Activated CD8-positive, alpha-beta memory T cell treated with anti-CD3 and anti-CD28 coated beads, Interleukin-2, amount 50 U/mL, for 24 hours (primary cell): ENCODE data around the gene ZNF335.
A peak's percentile ranks its signal among the peaks of the same experiment; 100 is the strongest.

Experiments used
- DNase-seq: peaks from one replicate; pipeline ENCODE4 v3.0.0-alpha.2; 2020; ENCODE audit errors: extremely low read depth

The ZNF335 gene, protein sequence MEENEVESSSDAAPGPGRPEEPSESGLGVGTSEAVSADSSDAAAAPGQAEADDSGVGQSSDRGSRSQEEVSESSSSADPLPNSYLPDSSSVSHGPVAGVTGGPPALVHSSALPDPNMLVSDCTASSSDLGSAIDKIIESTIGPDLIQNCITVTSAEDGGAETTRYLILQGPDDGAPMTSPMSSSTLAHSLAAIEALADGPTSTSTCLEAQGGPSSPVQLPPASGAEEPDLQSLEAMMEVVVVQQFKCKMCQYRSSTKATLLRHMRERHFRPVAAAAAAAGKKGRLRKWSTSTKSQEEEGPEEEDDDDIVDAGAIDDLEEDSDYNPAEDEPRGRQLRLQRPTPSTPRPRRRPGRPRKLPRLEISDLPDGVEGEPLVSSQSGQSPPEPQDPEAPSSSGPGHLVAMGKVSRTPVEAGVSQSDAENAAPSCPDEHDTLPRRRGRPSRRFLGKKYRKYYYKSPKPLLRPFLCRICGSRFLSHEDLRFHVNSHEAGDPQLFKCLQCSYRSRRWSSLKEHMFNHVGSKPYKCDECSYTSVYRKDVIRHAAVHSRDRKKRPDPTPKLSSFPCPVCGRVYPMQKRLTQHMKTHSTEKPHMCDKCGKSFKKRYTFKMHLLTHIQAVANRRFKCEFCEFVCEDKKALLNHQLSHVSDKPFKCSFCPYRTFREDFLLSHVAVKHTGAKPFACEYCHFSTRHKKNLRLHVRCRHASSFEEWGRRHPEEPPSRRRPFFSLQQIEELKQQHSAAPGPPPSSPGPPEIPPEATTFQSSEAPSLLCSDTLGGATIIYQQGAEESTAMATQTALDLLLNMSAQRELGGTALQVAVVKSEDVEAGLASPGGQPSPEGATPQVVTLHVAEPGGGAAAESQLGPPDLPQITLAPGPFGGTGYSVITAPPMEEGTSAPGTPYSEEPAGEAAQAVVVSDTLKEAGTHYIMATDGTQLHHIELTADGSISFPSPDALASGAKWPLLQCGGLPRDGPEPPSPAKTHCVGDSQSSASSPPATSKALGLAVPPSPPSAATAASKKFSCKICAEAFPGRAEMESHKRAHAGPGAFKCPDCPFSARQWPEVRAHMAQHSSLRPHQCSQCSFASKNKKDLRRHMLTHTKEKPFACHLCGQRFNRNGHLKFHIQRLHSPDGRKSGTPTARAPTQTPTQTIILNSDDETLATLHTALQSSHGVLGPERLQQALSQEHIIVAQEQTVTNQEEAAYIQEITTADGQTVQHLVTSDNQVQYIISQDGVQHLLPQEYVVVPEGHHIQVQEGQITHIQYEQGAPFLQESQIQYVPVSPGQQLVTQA (N-terminal part only)

DNA sequence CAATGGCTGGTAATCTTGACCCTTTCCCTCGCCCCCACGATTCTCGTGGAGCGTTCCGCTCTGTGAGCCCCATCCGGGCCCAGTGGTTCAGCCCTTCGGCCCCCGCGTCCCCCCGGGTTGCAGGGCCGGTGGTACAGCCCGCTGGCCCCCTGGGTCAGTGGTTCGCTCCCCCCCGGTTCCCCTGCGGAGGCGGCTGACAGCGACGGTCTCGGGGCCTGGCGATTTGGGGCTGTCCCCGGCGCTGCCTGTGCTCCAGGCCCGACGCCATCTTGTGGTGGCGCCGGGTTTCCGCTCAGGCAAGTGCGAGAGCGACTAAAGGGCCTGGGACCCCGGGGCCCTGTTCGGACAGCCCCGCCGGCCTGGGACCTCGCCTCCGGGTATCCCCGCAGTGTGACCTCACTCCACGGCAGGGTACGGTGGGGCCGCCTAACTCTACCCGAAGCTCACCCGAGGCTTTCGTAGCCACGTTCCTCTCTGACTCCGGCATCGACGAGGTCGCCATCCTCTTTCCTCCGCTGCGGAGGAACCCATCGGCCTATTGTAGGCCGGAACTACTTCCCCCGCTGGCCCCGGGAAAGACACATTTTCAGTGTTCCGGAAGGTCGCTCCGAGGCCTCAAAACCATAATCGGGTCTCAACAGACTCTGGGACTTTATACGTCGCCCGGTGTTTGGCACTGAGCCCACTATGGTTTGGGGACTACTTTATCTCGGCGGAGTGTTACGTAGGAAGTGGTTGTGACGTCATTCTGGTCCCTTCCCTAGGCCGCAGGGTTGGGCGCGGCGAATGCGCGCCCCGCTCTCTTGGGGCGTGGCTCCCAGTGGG, at the start of gene ZNF335:
TSS of gene ZNF335 (minus strand) at position 529 of the 825 bp plus-strand sequence. CDS start 793 bp downstream, outside the sequence.
- peak; percentile 84 for DNase-seq

DNA sequence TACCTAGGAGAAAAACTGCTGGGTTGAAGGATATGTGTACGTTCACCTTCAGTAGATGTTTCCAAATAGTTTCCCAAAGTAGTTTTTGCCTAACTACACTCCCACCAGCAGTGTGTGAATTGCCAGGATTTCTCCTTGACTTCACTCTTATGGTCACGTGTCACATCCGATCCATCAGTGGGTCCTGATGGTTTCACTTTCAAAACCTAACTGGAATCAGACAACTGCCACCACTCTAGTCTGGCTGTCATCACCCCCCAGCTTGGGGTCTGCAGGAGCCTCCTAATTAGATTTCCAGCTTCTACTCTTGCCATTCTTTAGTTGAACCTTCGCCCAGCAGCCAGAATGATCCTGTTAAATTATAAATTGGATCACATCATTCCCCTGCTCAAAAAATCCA, 48.6 kb upstream of the ZNF335 start:
- no peak for DNase-seq

DNA sequence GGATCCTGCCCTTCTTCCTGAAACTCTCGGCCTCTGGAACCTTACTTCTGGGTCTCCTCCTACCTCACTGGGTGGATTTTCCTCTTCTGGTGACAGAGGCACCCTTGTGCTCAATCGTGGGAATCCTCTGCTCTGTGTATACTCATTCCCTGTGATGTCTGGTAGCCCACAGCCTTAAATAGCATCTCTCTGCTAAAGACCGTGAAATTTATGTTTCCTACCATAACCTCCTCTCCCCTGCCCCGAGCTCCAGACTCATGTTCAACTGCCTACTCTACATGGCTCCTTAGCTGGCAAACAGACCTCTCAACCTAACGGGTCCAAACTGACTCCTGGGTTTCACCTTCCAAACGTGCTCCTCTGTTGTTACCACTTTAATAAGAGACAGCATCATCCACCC, 46.6 kb upstream of the ZNF335 start:
- no peak for DNase-seq

DNA sequence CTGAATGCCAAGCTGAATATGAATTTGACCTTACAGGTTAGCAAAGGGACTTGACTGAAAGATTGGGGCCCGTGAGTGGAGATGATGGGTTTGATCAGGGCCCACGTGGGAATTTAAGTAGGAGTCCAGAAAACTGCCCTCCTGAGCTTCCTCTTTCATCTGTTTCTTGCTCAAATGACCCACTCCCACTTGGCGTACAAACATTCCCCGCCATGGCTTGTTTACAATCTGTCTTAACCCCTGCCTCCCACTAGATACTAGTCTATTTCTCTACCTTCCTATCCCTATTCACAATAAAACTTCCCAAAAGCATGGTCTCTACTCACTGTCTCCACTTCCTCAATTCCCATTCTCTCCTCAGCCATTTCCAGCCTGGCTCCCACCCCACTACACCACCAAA, 46.1 kb upstream of the ZNF335 start:
- no peak for DNase-seq

DNA sequence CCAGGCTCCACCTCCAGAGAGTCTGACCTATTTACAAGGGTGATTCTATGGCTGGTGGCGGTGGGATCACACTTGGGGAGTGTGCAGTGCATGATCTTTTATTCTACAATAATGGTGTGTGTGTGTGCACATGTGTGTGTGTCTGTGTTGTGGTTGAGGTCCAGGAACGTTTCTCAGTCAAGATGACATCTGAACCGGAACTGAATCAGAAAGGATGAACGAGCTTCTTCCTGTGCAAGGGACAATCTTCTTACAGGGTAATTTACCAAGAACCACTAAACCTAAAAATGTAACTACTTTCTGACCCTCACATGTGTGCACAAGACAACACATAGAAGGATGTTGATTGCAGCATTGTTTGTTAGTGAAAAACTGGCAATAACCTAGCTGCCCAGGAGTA, 45.3 kb upstream of the ZNF335 start:
- DNase-seq = no peak

DNA sequence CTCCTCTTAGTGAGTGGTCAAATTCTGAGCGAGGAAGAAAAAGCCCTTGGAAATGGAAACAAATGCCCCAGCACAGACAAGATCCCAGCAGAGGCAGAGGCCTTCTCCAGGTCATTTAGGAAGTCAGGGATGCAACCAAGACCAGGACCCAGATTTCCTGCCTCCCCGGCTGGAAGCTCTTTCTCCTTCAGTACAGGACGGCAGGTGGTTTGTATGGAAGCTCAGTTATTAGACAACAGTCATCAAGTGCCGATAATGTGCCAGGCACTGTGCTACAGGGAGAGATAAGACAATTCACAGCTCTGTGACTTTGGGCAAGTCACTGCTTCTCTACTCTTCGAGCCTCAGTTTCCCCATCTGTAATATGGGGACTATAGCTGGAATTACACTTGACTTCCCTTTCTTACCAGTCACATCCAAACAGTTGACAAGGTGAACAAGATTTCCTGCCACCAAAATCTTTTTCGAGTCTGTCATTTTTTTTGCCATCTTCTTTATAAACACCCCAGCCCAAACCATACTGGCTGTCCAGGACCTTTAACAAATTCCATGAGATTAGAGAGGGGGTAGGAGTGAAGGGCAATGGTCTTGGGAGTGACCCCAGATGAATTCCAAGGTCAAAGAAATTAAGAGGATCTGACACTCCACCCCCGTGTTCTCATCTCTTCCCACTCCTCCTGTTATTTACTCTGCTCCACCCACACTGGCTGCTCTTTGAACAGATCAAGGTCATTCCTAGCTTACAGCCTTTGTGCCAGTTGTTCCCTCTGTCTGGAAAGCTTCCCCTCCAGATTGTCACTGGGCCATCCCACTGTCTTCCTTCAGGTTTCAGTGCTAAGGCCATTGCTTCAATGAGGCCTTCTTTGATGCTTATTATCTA, 42.8 kb upstream of the ZNF335 start:
- no peak for DNase-seq

DNA sequence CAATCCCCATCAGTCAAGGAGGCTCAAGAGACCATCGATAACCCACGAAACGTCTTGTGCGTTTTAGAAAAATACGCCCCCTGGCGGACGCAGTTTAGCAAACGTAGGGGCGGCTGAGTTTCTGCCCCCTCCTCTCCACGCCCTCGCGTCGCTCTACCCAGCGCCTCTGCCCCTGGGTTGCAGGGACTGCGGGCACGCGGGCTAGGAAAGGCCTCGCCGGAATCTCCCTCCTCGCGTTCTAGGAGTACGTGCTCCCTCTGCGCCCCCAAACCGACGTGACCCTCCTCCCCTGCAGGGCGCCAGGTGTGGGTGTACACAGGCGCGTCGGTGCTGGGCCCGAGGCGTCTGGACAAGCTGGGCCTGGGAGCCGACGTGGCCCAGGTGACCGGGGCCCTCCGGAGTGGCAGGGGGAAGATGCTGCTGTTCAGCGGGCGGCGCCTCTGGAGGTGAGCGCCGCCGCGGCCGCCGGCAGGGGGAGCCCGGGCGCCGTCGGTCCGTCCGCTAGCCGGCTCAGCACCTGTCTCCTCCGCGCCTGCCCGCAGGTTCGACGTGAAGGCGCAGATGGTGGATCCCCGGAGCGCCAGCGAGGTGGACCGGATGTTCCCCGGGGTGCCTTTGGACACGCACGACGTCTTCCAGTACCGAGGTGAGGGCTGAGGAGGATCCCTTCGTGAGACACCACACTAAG, 42.0 kb upstream of the ZNF335 start:
- peak; percentile 26 for DNase-seq

DNA sequence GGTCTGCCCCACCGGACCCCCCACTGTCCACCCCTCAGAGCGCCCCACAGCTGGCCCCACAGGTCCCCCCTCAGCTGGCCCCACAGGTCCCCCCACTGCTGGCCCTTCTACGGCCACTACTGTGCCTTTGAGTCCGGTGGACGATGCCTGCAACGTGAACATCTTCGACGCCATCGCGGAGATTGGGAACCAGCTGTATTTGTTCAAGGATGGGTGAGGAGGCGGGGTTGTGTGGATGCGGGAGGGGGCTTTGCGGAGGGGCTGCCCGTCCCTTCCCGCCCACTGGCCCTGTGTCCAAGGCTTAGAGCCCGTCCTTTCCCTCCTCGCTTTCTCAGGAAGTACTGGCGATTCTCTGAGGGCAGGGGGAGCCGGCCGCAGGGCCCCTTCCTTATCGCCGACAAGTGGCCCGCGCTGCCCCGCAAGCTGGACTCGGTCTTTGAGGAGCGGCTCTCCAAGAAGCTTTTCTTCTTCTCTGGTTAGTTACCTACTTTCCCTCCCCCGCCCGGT, 41.4 kb upstream of the ZNF335 start:
- DNase-seq = no peak

DNA sequence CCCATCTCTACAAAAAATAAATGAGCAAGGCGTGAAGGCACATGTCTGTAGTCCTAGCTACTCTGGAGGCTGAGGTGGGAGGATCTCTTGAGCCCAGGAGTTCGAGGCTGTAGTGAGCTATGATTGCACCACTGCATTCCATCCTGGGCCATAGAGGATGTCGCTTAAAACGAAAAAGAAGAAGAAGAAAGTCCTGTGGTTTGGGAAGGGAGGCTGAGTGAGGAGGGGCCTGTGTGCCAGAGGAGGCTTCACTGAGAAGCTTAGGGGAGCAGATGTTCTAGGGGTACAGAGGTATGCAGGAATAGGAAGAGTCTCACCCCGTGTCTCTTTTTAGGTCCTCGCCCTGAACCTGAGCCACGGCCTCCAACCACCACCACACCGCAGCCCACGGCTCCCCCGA, 40.9 kb upstream of the ZNF335 start:
- DNase-seq = no peak

DNA sequence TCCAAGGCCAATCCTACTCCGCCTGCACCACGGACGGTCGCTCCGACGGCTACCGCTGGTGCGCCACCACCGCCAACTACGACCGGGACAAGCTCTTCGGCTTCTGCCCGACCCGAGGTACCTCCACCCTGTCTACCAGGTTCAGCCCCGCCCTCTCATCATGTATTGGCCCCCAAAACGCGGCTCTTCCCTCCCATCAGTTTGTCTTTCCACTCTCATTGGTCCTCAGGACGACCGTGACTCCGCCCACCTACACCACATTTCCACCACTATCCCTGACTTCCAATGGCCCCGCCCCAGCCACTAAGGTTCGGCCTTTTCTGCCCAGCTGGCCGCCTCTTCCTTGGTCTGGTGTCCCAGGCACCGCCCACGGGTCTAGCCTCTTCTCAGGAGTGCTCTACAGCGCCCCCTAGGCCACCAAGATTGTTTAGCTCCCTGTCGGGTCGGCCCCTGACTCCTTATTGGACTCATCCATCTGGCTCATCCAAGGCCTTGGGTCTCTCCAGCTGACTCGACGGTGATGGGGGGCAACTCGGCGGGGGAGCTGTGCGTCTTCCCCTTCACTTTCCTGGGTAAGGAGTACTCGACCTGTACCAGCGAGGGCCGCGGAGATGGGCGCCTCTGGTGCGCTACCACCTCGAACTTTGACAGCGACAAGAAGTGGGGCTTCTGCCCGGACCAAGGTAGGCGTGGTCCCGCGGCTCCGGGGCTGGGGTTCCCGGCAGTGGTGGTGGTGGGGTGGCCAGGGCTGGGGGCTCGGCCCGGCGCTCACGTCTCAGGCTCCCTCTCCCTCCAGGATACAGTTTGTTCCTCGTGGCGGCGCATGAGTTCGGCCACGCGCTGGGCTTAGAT, 39.9 kb upstream of the ZNF335 start:
- DNase-seq = no peak

DNA sequence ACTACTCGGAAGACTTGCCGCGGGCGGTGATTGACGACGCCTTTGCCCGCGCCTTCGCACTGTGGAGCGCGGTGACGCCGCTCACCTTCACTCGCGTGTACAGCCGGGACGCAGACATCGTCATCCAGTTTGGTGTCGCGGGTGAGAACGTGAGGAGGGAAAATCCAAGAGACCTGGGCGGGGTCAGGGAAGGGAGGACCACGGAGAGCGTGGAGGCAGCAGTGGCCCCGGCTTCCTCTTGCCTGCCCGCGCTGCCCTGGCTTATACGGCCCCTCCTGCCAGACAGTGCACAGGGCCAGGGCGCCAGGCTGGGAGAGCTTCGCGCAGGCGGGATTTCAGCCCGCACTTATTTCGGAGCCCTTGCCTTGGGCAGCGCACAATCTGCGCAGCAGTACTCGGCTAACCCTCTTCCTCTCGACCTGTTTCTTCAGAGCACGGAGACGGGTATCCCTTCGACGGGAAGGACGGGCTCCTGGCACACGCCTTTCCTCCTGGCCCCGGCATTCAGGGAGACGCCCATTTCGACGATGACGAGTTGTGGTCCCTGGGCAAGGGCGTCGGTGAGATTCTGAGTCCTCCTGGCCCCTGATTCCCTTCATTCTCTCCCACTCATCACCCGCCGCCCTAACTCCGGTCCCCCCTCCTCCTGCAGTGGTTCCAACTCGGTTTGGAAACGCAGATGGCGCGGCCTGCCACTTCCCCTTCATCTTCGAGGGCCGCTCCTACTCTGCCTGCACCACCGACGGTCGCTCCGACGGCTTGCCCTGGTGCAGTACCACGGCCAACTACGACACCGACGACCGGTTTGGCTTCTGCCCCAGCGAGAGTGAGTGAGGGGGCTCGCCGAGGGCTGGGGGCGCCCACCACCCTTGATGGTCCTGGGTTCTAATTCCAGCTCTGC, 38.7 kb upstream of the ZNF335 start:
- DNase-seq = no peak

DNA sequence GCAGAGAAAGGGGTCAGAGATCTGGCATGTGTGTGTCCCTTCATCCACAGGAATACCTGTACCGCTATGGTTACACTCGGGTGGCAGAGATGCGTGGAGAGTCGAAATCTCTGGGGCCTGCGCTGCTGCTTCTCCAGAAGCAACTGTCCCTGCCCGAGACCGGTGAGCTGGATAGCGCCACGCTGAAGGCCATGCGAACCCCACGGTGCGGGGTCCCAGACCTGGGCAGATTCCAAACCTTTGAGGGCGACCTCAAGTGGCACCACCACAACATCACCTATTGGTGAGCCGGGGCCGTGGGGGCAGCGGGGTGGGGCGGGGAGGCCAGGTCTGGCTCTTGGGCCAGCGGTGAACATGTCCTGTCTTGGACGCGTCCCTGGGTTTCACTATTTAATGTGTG, 37.8 kb upstream of the ZNF335 start:
- DNase-seq = no peak

DNA sequence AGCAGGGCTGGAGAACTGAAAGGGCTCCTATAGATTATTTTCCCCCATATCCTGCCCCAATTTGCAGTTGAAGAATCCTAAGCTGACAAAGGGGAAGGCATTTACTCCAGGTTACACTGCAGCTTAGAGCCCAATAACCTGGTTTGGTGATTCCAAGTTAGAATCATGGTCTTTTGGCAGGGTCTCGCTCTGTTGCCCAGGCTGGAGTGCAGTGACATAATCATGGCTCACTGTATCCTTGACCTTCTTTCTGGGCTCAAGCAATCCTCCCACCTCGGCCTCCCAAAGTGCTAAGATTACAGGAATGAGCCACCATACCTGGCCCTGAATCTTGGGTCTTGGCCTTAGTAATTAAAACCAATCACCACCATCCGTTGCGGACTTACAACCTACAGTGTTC, 35.7 kb upstream of the ZNF335 start:
- DNase-seq = no peak

DNA sequence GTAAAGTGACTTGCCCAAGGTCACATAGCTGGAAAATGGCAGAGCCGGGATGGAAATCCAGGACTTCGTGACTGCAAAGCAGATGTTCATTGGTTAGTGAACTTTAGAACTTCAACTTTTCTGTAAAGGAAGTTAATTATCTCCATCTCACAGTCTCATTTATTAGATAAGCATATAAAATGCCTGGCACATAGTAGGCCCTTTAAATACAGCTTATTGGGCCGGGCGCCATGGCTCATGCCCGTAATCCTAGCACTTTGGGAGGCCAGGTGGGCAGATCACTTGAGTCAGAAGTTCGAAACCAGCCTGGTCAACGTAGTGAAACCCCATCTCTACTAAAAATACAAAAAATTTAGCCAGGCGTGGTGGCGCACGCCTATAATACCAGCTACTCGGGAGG, 35.0 kb upstream of the ZNF335 start:
- DNase-seq = no peak

DNA sequence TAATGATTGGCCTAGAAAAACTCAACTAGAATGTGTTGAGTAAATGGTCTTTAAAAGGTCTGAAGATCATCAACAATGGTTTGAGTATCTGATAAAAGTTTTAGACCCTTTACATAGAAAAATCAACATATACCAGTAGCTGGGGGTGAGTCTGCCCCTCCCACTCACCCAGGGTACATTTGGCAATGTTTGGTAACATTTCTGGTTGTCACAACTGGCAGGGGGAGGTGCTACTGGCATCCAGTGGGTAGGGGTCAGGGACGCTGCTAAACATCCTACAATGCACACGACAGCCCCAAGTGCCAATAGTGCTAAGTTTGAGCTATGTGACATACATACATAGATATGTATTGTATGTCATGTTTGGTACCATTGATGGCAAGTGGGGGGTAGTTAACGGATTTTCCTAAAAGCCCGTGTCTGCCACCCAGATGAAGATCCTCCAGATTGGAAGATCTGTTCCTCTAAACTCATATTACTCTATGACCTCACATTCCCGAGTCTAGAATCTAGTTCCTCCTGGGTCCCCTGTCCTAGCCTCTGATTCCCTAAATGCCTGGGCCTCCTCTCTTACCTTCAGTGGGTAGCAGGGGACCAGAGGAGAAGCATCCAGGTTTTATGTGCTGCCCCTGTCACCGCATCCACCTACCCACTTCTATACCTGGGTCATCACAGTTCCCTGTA, 34.2 kb upstream of the ZNF335 start:
- no peak for DNase-seq

DNA sequence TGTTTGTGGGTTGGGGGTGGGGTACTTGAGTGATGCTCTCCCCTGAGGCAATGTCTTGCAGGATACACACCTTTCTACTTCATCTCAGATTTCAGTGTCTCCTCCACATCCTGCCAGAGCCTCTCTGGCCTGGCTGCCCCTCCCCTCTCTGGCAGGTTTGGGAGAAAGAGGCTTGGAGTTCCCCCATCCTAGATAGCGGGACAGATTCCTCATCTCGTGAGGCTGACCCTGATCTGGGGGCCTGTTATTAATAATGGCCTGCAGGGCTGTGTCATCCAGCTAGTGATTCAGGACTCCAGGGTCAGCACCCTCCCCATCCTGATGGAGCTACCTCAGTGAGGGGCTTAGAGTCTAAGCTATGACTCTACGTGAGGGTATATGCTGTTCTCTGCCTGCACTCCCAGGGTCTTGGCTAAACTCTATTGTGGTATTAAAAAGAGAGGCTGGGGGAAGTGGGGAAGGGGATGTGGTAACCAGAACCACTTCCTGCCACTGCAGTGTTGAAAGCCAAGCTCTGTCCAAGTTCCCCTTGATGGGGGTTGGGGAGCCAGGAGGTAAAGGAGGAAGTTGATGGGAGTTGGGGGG, 33.0 kb upstream of the ZNF335 start:
- DNase-seq = no peak
